GM12891 (cell line): Measurements from ENCODE around the gene CLSTN3.

Experiments
- DNase-seq: peaks from one replicate; pipeline ENCODE4 v3.0.0; 2011; ENCODE audit warnings: low spot score; ENCODE audit not compliant: insufficient read length
- FAIRE-seq: peaks from 2 replicates; lab custom pipeline; 2011; peaks lifted over from hg19 to GRCh38; lab: Jason Lieb, UNC
- PAX5 ChIP-seq: IDR thresholded peaks from 2 replicates; pipeline ENCODE4 v1.6.1; 2011; ENCODE audit warnings: low read length, moderate library complexity, mild to moderate bottlenecking; ENCODE audit not compliant: insufficient read depth, severe bottlenecking
- POLR2A ChIP-seq: IDR thresholded peaks from 2 replicates; pipeline ENCODE4 v1.6.1; 2011; ENCODE audit warnings: low read depth, low read length, control low read depth
- POLR2AphosphoS5 ChIP-seq: IDR thresholded peaks from 2 replicates; pipeline ENCODE4 v1.6.1; 2011; ENCODE audit warnings: low read depth, low read length, control low read depth
- POU2F2 ChIP-seq: IDR thresholded peaks from 2 replicates; pipeline ENCODE4 v1.6.1; 2011; ENCODE audit warnings: low read depth, mild to moderate bottlenecking, control low read depth, low read length, moderate library complexity
- SPI1 ChIP-seq: IDR thresholded peaks from 2 replicates; pipeline ENCODE4 v1.6.1; 2011; ENCODE audit warnings: low read depth, low read length, control low read depth
- TAF1 ChIP-seq: IDR thresholded peaks from 2 replicates; pipeline ENCODE4 v1.6.1; 2011; ENCODE audit warnings: low read depth, low read length, control low read depth

The CLSTN3 gene

DNA sequence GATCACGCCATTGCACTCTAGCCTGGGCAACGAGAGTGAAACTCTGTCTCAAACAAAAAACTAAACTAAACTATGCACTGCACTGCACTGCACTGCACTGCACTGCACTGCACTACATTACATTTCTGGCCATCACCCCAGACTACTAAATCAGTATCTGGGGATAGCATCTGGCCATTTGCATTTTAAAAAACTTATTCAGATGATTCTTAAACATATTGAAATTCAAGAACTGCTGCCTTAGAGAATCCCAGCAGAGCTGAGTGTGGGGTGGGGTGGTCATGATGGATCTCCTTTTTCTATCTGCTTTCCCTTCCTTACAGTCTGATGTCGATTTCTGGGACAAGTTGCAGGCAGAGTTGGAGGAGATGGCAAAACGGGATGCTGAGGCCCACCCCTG lies 72.9 kb downstream of the CLSTN3 start:
- no peak for TF ChIP-seq SPI1
- no peak for TF ChIP-seq PAX5
- DNase-seq (no peak), FAIRE-seq (no peak)

GRCh38 chr12:7205091-7205490 lies 74.9 kb downstream of the CLSTN3 start:
- FAIRE-seq (no peak), DNase-seq (no peak)
- TF ChIP-seq TAF1: no peak
- TF ChIP-seq POU2F2: no peak
- TF ChIP-seq POLR2A: no peak
- no peak for TF ChIP-seq PAX5
- TF ChIP-seq SPI1: no peak
- TF ChIP-seq POLR2AphosphoS5: no peak

- no peak for DNase-seq
- no peak for FAIRE-seq
- no peak for TF ChIP-seq POLR2A
Observed at GRCh38 chr12:7206691-7207090, 76.5 kb downstream of the CLSTN3 start.

- FAIRE-seq (no peak), DNase-seq (no peak)
- no peak for TF ChIP-seq POLR2AphosphoS5
- no peak for TF ChIP-seq PAX5
- TF ChIP-seq POU2F2: no peak
- no peak for TF ChIP-seq POLR2A
- no peak for TF ChIP-seq TAF1
- TF ChIP-seq SPI1: no peak
Observed at GRCh38 chr12:7207866-7208625, 77.9 kb downstream of the CLSTN3 start.
